GM18907 (cell line): ENCODE measurements around the gene PRDX4.
"Not testable (repeated sequence)": the region's sequence is repeated elsewhere in the genome, so short reads cannot be mapped to it uniquely, and the experiment has no call there.

ENCODE experiments used
- ATAC-seq: cut with Tn5 transposase; IDR thresholded peaks from one replicate; pipeline ENCODE4 v1.9.1; 2021; ENCODE audit warnings: mild to moderate bottlenecking, moderate library complexity; ENCODE audit not compliant: unreplicated experiment

PRDX4 gene

GRCh38 chrX:23667239-23668177 lies at the start of gene PRDX4:
Gene PRDX4 (plus strand): TSS chrX:23667493. CDS start chrX:23667571, 78 bp downstream.
- ATAC-seq: peak; percentile 67

GRCh38 chrX:23621621-23622265 lies 45.5 kb upstream of the PRDX4 start:
- ATAC-seq: no peak

GRCh38 chrX:23623797-23624196 lies 43.5 kb upstream of the PRDX4 start:
- no peak for ATAC-seq

- ATAC-seq: no peak
Observed at GRCh38 chrX:23626651-23627050, 40.6 kb upstream of the PRDX4 start.

GRCh38 chrX:23628131-23628530 lies 39.2 kb upstream of the PRDX4 start:
- ATAC-seq: no peak

- no peak for ATAC-seq
Observed at GRCh38 chrX:23631136-23631535, 36.2 kb upstream of the PRDX4 start.

GRCh38 chrX:23633834-23634580 lies 33.3 kb upstream of the PRDX4 start:
- peak; percentile 61 for ATAC-seq

GRCh38 chrX:23637187-23637586 lies 30.1 kb upstream of the PRDX4 start:
- no peak for ATAC-seq

- no peak for ATAC-seq
Observed at GRCh38 chrX:23643020-23643419, 24.3 kb upstream of the PRDX4 start.

GRCh38 chrX:23644744-23645143 lies 22.5 kb upstream of the PRDX4 start:
- ATAC-seq: no peak

- no peak for ATAC-seq
Observed at GRCh38 chrX:23656091-23656490, 11.2 kb upstream of the PRDX4 start.

GRCh38 chrX:23656684-23657083 lies 10.6 kb upstream of the PRDX4 start:
- ATAC-seq: no peak

GRCh38 chrX:23659339-23659738 lies 8.0 kb upstream of the PRDX4 start:
- no peak for ATAC-seq

GRCh38 chrX:23660083-23660765 lies 7.1 kb upstream of the PRDX4 start:
- not testable (repeated sequence) for ATAC-seq

GRCh38 chrX:23660766-23661132 lies 6.5 kb upstream of the PRDX4 start:
- ATAC-seq: no peak

- no peak for ATAC-seq
Observed at GRCh38 chrX:23661671-23662070, 5.6 kb upstream of the PRDX4 start.

- ATAC-seq: peak; percentile 59
Observed at GRCh38 chrX:23662187-23662586, 5.1 kb upstream of the PRDX4 start.

GRCh38 chrX:23662853-23663252 lies 4.4 kb upstream of the PRDX4 start:
- peak; percentile 41 for ATAC-seq

GRCh38 chrX:23664496-23664895 lies 2.8 kb upstream of the PRDX4 start:
- no peak for ATAC-seq

GRCh38 chrX:23666282-23666681 lies 1.0 kb upstream of the PRDX4 start:
- ATAC-seq: no peak

- peak; percentile 60 for ATAC-seq
Observed at GRCh38 chrX:23668335-23668734, 1.0 kb downstream of the PRDX4 start.
